Pancreas (tissue), 10 donors: ENCODE measurements around the gene CCT4. TPM values are rescaled to one million over a fixed set of nuclear protein-coding genes. Genes with fewer than 3 reads are reported as not detected.
A peak's percentile ranks its signal among the peaks of the same experiment; 100 is the strongest.
"Not testable (repeated sequence)": the region's sequence is repeated elsewhere in the genome, so short reads cannot be mapped to it uniquely, and the experiment has no call there.

Source experiments
- ATAC-seq, 4 donors: fragments of 200-7000 bp; cut with Tn5 transposase; one replicate each; pipeline versions ENCODE4 v1.8.0 to v1.9.1; 2020; ENCODE audit warnings: mild to moderate bottlenecking in 4 of 4, moderate library complexity in 4 of 4
- DNase-seq, 6 donors: peaks; one replicate each; pipeline ENCODE4 v3.0.0-alpha.2; 2020
- FAIRE-seq: peaks from 2 replicates; lab custom pipeline; 2012; peaks lifted over from hg19 to GRCh38; lab: Jason Lieb, UNC
- H3K27ac ChIP-seq, 4 donors: fragments of 200-600 bp; sonication (generic); 1 replicate in 3 of 4; 2 replicates in 1 of 4; pipeline versions ENCODE4 v1.5.0 to v1.8.0; 2020
- H3K27me3 ChIP-seq, 4 donors: fragments of 200-600 bp; one replicate each; pipeline ENCODE4 v1.8.0; 2021
- H3K36me3 ChIP-seq, 3 donors: fragments of 200-600 bp; sonication (generic) in 1 of 3; one replicate each; pipeline versions ENCODE4 v1.5.0 to v1.8.0; 2020 to 2021
- H3K4me1 ChIP-seq, 3 donors: fragments of 200-600 bp; one replicate each; pipeline ENCODE4 v1.8.0; 2021
- H3K4me3 ChIP-seq, 4 donors: fragments of 200-600 bp; sonication (generic) in 2 of 4; one replicate each; pipeline versions ENCODE4 v1.5.0 to v1.8.0; 2020 to 2021
- H3K9me3 ChIP-seq, 4 donors: fragments of 200-600 bp; one replicate each; pipeline ENCODE4 v1.8.0; 2021
- CTCF ChIP-seq, 4 donors: fragments of 200-600 bp; sonication (generic) in 3 of 4; IDR thresholded peaks; one replicate each; pipeline versions ENCODE4 v1.5.0 to v1.8.0; 2021; ENCODE audit warnings: antibody characterized with exemption in 4 of 4
- WGBS, 2 donors: extraction: QIAGEN DNeasy Blood & Tissue Kit; methylation state at CpG; one replicate each; pipeline ENCODE4 v1.1.7; 2013; 5-methylcytosine and 5-hydroxymethylcytosine counted together
- intact Hi-C, 3 donors: fragments of 100-400 bp; cut with DNase I; formaldehyde crosslinking; loops; one replicate each; pipeline versions ENCODE4 v1.11.1 to v1.14.2; 2022
- polyA plus RNA-seq, 2 donors: library from polyadenylated mRNA; stranded (reverse); fragments of 200-250 nt; gene quantifications; one replicate each; pipeline ENCODE4 v1.2.3, GENCODE V29; 2013
- total RNA-seq, 6 donors: library from RNA; stranded (reverse); fragmentation: NEBNext Ultra II Directional in 4 of 6; extraction: Animal tissue kit (Norgen Biotek cat#: 25700) in 4 of 6; gene quantifications; one replicate each; pipeline versions ENCODE4 v1.2.1 to v1.2.4, GENCODE V29; 2021 to 2023
- donor health status: healthy with polysubstance abuse.
- donor health status: DM: no; HTN: no; CAD: no; lungs with moderate emphysema.
- donor health status: DM: no; HTN: no; CAD: no.
- donor health status: control.
- donor health status: control.
- donor health status: Bipolar disorder and iron deficiency.
- donor health status: DM: yes; HTN: yes; CAD: no.
- donor health status: DM: no; HTN: no; CAD: no.
- donor health status: DM: no; HTN: no; CAD: no.
- donor health status: DM: yes; HTN: yes; CAD: no.

Gene CCT4
- total and polyA plus RNA-seq, 8 donors = 24.6 to 101 (median 68.3) TPM

GRCh38 chr2:61853086-61853846, 35.2 kb downstream of the CCT4 start:
- H3K4me3 ChIP-seq = peak overlapping the region; percentile 41 to 78 (median 62)
- no peaks in the 10 kb centered on the region for H3K36me3 ChIP-seq
- H3K9me3 ChIP-seq = no peaks in the 10 kb centered on the region
- H3K4me1 ChIP-seq = peaks cover 0 to 7% (median 4%) of the 10 kb centered on the region in 3 donors
- DNase-seq (peak in 4 of 6 donors; percentile 36 to 82 (median 60)), ATAC-seq (peak; percentile 72 to 86 (median 79)), FAIRE-seq (no peak)
- 6 to 7% methylated on average over 26 of the region's 26 CpGs for WGBS, 2 donors
- no peaks in the 10 kb centered on the region for H3K27me3 ChIP-seq
- peak overlapping the region; percentile 67 to 90 (median 79) for H3K27ac ChIP-seq
- TF ChIP-seq CTCF (IDR thresholded peaks at IDR 0.05) = no peak
- intact Hi-C loops = no loop called here

GRCh38 chr2:61851270-61851669, 37.2 kb downstream of the CCT4 start:
- WGBS, 2 donors = 94 to 96% methylated on average over 10 of the region's 10 CpGs
- H3K4me1 ChIP-seq, H3K27me3 ChIP-seq, H3K27ac ChIP-seq, H3K9me3 ChIP-seq, intact Hi-C loops, FAIRE-seq, H3K4me3 ChIP-seq, DNase-seq, H3K36me3 ChIP-seq, ATAC-seq: not testable (repeated sequence)

GRCh38 chr2:61845320-61845719, 43.1 kb downstream of the CCT4 start:
- Histone ChIP-seq H3K27me3 (no peaks in the 10 kb centered on the region), H3K4me1 (no peaks in the 10 kb centered on the region), H3K4me3 (no peak overlapping the region), H3K27ac (no peak overlapping the region), H3K9me3 (no peaks in the 10 kb centered on the region), H3K36me3 (no peaks in the 10 kb centered on the region)
- DNase-seq (no peak), FAIRE-seq (no peak), ATAC-seq (no peak)
- no peak for TF ChIP-seq CTCF (IDR thresholded peaks at IDR 0.05)
- 83 to 86% methylated on average over 3 of the region's 3 CpGs for WGBS, 2 donors
- intact Hi-C loops = no loop called here

GRCh38 chr2:61841286-61841685, 47.2 kb downstream of the CCT4 start:
- H3K9me3 ChIP-seq = no peaks in the 10 kb centered on the region
- no peak for DNase-seq

GRCh38 chr2:61834893-61835292, 53.6 kb downstream of the CCT4 start:
- FAIRE-seq (no peak), DNase-seq (no peak), ATAC-seq (no peak)
- intact Hi-C loops = no loop called here
- Histone ChIP-seq H3K4me1 (no peaks in the 10 kb centered on the region), H3K27ac (no peak overlapping the region), H3K36me3 (no peaks in the 10 kb centered on the region), H3K9me3 (no peaks in the 10 kb centered on the region), H3K4me3 (no peak overlapping the region), H3K27me3 (no peaks in the 10 kb centered on the region)
- no peak for TF ChIP-seq CTCF (IDR thresholded peaks at IDR 0.05)
- 77 to 98% methylated on average over 1 of the region's 1 CpG for WGBS, 2 donors

More at GRCh38 chr2:61841286-61841685, 47.2 kb downstream of the CCT4 start:
- 83 to 94% methylated on average over 3 of the region's 3 CpGs for WGBS, 2 donors
- no peak for TF ChIP-seq CTCF (IDR thresholded peaks at IDR 0.05)
- FAIRE-seq (no peak), ATAC-seq (no peak)
- H3K27ac ChIP-seq = no peak overlapping the region
- H3K27me3 ChIP-seq = no peaks in the 10 kb centered on the region
- intact Hi-C loops = no loop called here
- no peaks in the 10 kb centered on the region for H3K36me3 ChIP-seq
- H3K4me1 ChIP-seq = no peaks in the 10 kb centered on the region
- H3K4me3 ChIP-seq = no peak overlapping the region
